Activated gamma-delta T cell treated with anti-CD3 and anti-CD28 coated beads, Interleukin-2, amount 50 U/mL, for 16 hours (primary cell): ENCODE data around the gene CCNA2.
A peak's percentile ranks its signal among the peaks of the same experiment; 100 is the strongest.

Source experiments
- DNase-seq: peaks from one replicate; pipeline ENCODE4 v3.0.0-alpha.2; 2020; ENCODE audit warnings: low read depth

CCNA2 gene

GRCh38 chr4:121823505-121824170 lies at the start of gene CCNA2:
Gene CCNA2, minus strand, starts transcription at chr4:121823883. Its CDS starts 255 bp downstream, at chr4:121823628.
- peak; percentile 93 for DNase-seq

- peak; percentile 91 for DNase-seq
Measured at GRCh38 chr4:121869841-121870822, 46.4 kb upstream of the CCNA2 start, which contains the start of gene BBS7. Gene BBS7, minus strand, starts transcription at chr4:121870474. Its CDS starts 161 bp downstream, at chr4:121870313.

- no peak for DNase-seq
Measured at GRCh38 chr4:121863799-121864198, 40.1 kb upstream of the CCNA2 start.

GRCh38 chr4:121861426-121861825 lies 37.7 kb upstream of the CCNA2 start:
- no peak for DNase-seq

- no peak for DNase-seq
Measured at GRCh38 chr4:121860121-121860520, 36.4 kb upstream of the CCNA2 start.

GRCh38 chr4:121851354-121851753 lies 27.7 kb upstream of the CCNA2 start:
- no peak for DNase-seq

GRCh38 chr4:121846662-121847061 lies 23.0 kb upstream of the CCNA2 start:
- DNase-seq, result no peak

- DNase-seq, result no peak
Measured at GRCh38 chr4:121842862-121843261, 19.2 kb upstream of the CCNA2 start.

GRCh38 chr4:121838136-121838535 lies 14.5 kb upstream of the CCNA2 start:
- DNase-seq, result no peak

GRCh38 chr4:121829511-121829910 lies 5.8 kb upstream of the CCNA2 start:
- DNase-seq, result no peak

GRCh38 chr4:121827853-121828252 lies 4.2 kb upstream of the CCNA2 start:
- no peak for DNase-seq

GRCh38 chr4:121824950-121825349 lies 1.3 kb upstream of the CCNA2 start:
- no peak for DNase-seq

- DNase-seq, result no peak
Measured at GRCh38 chr4:121824171-121824527, 466 bp upstream of the CCNA2 start.

GRCh38 chr4:121822796-121823504 lies 733 bp downstream of the CCNA2 start:
- no peak for DNase-seq

GRCh38 chr4:121822047-121822446 lies 1.6 kb downstream of the CCNA2 start:
- DNase-seq, result no peak

GRCh38 chr4:121819216-121819965 lies 4.3 kb downstream of the CCNA2 start:
- DNase-seq, result no peak

GRCh38 chr4:121818215-121818614 lies 5.5 kb downstream of the CCNA2 start:
- DNase-seq, result no peak

GRCh38 chr4:121817701-121818100 lies 6.0 kb downstream of the CCNA2 start:
- DNase-seq, result no peak

GRCh38 chr4:121817006-121817405 lies 6.7 kb downstream of the CCNA2 start:
- no peak for DNase-seq

GRCh38 chr4:121814756-121815155 lies 8.9 kb downstream of the CCNA2 start:
- no peak for DNase-seq

- DNase-seq, result no peak
Measured at GRCh38 chr4:121811122-121811521, 12.6 kb downstream of the CCNA2 start.

GRCh38 chr4:121806411-121806810 lies 17.3 kb downstream of the CCNA2 start:
- no peak for DNase-seq
